ENCODE data around the gene MAPKBP1. TPM values are rescaled to one million over a fixed set of nuclear protein-coding genes. Genes with fewer than 3 reads are reported as not detected.

The MAPKBP1 gene
- total RNA-seq, 3 donors from 2014 or later: 11.5 to 29.3 (median 24.3) TPM

DNA sequence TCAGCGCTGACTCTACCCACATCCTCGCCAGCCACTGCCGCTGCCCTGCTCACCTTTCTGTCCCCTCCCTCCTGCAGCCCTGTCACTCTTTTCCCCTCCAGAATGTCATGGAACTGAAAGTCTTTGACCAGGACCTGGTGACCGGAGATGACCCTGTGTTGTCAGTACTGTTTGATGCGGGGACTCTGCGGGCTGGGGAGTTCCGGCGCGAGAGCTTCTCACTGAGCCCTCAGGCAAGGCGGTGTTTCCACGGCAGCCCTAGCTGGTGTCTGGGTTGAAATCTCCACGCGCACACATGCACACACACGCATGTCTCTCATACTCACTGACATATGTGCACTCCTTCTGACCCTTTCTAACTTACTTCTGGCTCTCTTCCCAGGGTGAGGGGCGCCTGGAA lies 66.4 kb downstream of the MAPKBP1 start:
- no peak overlapping the region for H3K4me3 ChIP-seq
- H3K27me3 ChIP-seq: no peaks in the 10 kb centered on the region
- no peak for TF ChIP-seq POLR2A (IDR thresholded peaks at IDR 0.05)
- no peak for TF ChIP-seq POLR2AphosphoS5 (IDR thresholded peaks at IDR 0.05)
- TF ChIP-seq, protein P1, sequence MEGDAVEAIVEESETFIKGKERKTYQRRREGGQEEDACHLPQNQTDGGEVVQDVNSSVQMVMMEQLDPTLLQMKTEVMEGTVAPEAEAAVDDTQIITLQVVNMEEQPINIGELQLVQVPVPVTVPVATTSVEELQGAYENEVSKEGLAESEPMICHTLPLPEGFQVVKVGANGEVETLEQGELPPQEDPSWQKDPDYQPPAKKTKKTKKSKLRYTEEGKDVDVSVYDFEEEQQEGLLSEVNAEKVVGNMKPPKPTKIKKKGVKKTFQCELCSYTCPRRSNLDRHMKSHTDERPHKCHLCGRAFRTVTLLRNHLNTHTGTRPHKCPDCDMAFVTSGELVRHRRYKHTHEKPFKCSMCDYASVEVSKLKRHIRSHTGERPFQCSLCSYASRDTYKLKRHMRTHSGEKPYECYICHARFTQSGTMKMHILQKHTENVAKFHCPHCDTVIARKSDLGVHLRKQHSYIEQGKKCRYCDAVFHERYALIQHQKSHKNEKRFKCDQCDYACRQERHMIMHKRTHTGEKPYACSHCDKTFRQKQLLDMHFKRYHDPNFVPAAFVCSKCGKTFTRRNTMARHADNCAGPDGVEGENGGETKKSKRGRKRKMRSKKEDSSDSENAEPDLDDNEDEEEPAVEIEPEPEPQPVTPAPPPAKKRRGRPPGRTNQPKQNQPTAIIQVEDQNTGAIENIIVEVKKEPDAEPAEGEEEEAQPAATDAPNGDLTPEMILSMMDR (IDR thresholded peaks at IDR 0.05): no peak
- no peak for DNase-seq (ENCODE audit: low spot score in 2 of 2)
- H3K4me1 ChIP-seq: peaks cover 0 to 4% of the 10 kb centered on the region in 2 donors
- no peaks in the 10 kb centered on the region for H3K36me3 ChIP-seq
- no peaks in the 10 kb centered on the region for H3K9me3 ChIP-seq
- intact Hi-C loops (cut with DNase I; ENCODE audit: low total_unique reads): no loop called here
- H3K27ac ChIP-seq: no peak overlapping the region

DNA sequence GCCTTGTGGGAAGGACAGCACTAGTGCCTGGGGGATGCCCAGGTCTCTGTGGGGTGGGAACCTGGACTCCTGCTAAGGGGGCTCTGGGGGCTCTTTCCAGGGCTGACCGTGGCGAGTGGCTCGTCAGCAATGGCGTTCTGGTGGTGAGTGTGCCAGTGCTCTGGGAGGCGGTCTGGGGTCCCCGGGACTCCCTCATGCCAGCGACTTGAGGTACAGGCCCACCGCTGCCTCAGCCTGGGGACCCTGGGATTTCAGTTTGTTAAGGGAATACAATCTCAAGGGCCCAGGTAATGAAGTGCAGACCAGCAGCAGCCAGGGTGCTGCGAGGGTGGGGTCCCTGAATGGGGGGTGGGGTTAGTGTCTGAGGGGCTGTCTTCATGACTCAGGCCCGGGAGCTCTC lies 66.8 kb downstream of the MAPKBP1 start:
- no peak for DNase-seq (ENCODE audit: low spot score in 2 of 2)
- Histone ChIP-seq H3K9me3 (no peaks in the 10 kb centered on the region), H3K27me3 (no peaks in the 10 kb centered on the region), H3K27ac (no peak overlapping the region), H3K4me1 (peaks cover 0 to 4% of the 10 kb centered on the region in 2 donors), H3K36me3 (no peaks in the 10 kb centered on the region), H3K4me3 (no peak overlapping the region)
- intact Hi-C loops (cut with DNase I; ENCODE audit: low total_unique reads): no loop called here
- TF ChIP-seq POLR2AphosphoS5 (IDR thresholded peaks at IDR 0.05) (no peak), POLR2A (IDR thresholded peaks at IDR 0.05) (no peak)
- TF ChIP-seq, protein P1 (IDR thresholded peaks at IDR 0.05): no peak

DNA sequence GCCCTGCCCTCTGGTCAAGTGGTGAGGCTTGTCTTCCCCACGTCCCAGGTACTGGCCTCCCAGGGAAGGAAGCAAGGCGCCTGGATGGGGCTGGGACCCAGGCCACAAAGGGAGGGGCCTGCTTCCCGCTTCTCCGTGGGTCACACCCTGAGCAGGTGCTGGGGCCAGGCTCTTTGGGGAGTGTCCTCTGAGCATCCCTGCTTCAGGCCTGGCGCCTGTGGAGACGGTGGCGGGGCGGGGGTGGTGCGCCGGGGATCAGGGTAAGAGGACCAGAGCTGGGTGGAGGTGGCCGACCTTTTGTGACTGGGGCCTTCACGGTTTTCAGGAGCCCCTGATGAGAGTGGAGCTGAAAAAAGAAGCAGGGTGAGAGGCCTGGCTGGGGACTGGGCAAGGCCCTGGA lies 67.9 kb downstream of the MAPKBP1 start:
- TF ChIP-seq POLR2AphosphoS5 (IDR thresholded peaks at IDR 0.05) (no peak), POLR2A (IDR thresholded peaks at IDR 0.05) (no peak)
- TF ChIP-seq, protein P1 (IDR thresholded peaks at IDR 0.05): no peak
- H3K27ac ChIP-seq: no peak overlapping the region
- no peaks in the 10 kb centered on the region for H3K9me3 ChIP-seq
- no peak for DNase-seq (ENCODE audit: low spot score in 2 of 2)
- peaks cover 9% of the 10 kb centered on the region for H3K36me3 ChIP-seq
- H3K4me3 ChIP-seq: no peak overlapping the region
- no peaks in the 10 kb centered on the region for H3K27me3 ChIP-seq
- H3K4me1 ChIP-seq: peaks cover 0 to 4% of the 10 kb centered on the region in 2 donors
- intact Hi-C loops (cut with DNase I; ENCODE audit: low total_unique reads): no loop called here

DNA sequence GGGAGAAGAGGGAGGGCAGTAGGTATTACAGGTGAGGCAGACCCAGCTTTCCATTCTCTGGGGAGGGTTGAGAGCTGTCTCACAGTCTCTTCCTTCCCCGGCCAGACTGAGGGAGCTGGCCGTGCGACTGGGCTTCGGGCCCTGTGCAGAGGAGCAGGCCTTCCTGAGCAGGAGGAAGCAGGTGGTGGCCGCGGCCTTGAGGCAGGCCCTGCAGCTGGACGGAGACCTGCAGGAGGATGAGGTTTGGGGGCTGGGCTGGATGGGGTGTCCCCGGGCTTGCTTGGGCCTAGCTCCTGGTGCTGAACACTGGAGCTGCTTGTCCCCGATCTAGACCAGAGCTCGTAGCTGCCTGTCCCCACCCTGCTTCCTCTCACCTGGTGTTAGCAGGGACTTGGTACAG lies 69.3 kb downstream of the MAPKBP1 start:
- no peak overlapping the region for H3K27ac ChIP-seq
- no peaks in the 10 kb centered on the region for H3K9me3 ChIP-seq
- no peak for DNase-seq (ENCODE audit: low spot score in 2 of 2)
- TF ChIP-seq, protein P1 (IDR thresholded peaks at IDR 0.05): no peak
- TF ChIP-seq POLR2A (IDR thresholded peaks at IDR 0.05) (no peak), POLR2AphosphoS5 (IDR thresholded peaks at IDR 0.05) (no peak)
- H3K4me1 ChIP-seq: peaks cover 0 to 4% of the 10 kb centered on the region in 2 donors
- H3K36me3 ChIP-seq: peaks cover 15% of the 10 kb centered on the region
- H3K27me3 ChIP-seq: no peaks in the 10 kb centered on the region
- intact Hi-C loops (cut with DNase I; ENCODE audit: low total_unique reads): no loop called here
- H3K4me3 ChIP-seq: no peak overlapping the region

DNA sequence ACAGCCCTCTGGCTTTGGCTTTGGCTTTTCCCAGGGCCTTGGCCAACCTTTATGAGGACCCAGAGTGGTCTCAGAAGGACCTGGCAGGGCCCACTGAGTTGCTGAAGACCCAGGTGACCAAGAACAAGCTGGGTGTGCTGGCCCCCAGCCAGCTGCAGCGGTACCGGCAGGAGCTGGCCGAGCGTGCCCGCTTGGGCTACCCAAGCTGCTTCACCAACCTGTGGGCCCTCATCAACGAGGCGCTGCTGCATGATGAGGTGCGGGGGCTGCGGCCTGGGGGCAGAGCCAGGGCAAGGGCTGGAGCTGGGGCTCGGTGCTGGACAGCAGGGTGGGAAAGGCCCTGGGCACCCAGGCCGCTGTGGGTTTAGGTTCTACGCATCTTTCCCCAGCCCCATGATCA lies 70.5 kb downstream of the MAPKBP1 start:
- Histone ChIP-seq H3K27me3 (no peaks in the 10 kb centered on the region), H3K4me1 (peaks cover 0 to 8% of the 10 kb centered on the region in 2 donors), H3K4me3 (no peak overlapping the region), H3K9me3 (no peaks in the 10 kb centered on the region), H3K27ac (no peak overlapping the region), H3K36me3 (peaks cover 15% of the 10 kb centered on the region)
- DNase-seq (ENCODE audit: low spot score in 2 of 2): no peak
- intact Hi-C loops (cut with DNase I; ENCODE audit: low total_unique reads): no loop called here
- TF ChIP-seq POLR2AphosphoS5 (IDR thresholded peaks at IDR 0.05): no peak
- TF ChIP-seq, protein P1 (IDR thresholded peaks at IDR 0.05): no peak
- no peak for TF ChIP-seq POLR2A (IDR thresholded peaks at IDR 0.05)
